Kidney epithelial cell (primary cell): Measurements from ENCODE around the gene RASGRF1. TPM values are rescaled to one million over a fixed set of nuclear protein-coding genes. Genes with fewer than 3 reads are reported as not detected.
"Not testable (repeated sequence)": the region's sequence is repeated elsewhere in the genome, so short reads cannot be mapped to it uniquely, and the experiment has no call there.

Source experiments
- DNase-seq: peaks from one replicate; pipeline ENCODE4 v3.0.0-alpha.2; 2010; ENCODE audit warnings: low read depth
- H3K27me3 ChIP-seq: 2 replicates; pipeline ENCODE4 v1.6.0; 2011; ENCODE audit warnings: low read length; ENCODE audit not compliant: control insufficient read depth, insufficient read depth
- H3K36me3 ChIP-seq: 2 replicates; pipeline ENCODE4 v1.5.1; 2011; ENCODE audit warnings: low read length; ENCODE audit not compliant: control insufficient read depth, insufficient read depth
- H3K4me3 ChIP-seq: 2 replicates; pipeline ENCODE4 v1.5.1; 2011; ENCODE audit warnings: low read depth, mild to moderate bottlenecking, control low read depth, low read length
- CTCF ChIP-seq: IDR thresholded peaks from 2 replicates; pipeline ENCODE4 v1.5.1; 2011; ENCODE audit warnings: mild to moderate bottlenecking, moderate library complexity, low read length, control low read depth, inconsistent platforms; ENCODE audit not compliant: insufficient read depth, poor library complexity, severe bottlenecking
- total RNA-seq: library from RNA; depleted of rRNA; stranded (reverse); fragments of >200 nt; gene quantifications from 2 replicates; pipeline ENCODE4 v1.2.3, GENCODE V29; 2015

RASGRF1 gene
- total RNA-seq, 1 donor from 2014 or later = 1.4 TPM

DNA sequence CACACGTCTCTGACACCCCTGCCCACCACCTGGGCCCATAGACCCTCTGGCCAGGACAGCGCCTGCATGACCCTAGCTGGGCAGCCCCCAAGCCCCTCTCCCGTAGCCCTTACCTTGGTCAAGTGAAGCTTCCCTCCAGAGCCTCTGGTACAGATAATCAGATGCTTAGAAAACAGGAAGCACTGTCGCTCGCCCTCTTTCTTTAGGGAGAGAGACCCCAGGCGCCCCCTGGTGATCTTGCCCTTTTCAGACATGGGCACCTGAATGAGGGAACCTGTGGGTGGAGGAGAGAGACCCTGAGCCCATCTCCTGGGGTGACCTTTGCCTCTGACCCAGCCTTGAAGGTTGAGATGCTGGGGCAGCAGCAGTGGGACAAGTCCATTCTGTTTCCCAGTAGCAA is 65.4 kb downstream of the RASGRF1 start:
- no peak for DNase-seq
- peaks cover 6% of the 10 kb centered on the region for H3K27me3 ChIP-seq
- no peak for TF ChIP-seq CTCF
- H3K36me3 ChIP-seq = no peaks in the 10 kb centered on the region
- no peak overlapping the region for H3K4me3 ChIP-seq

- not testable (repeated sequence) for DNase-seq, H3K27me3 ChIP-seq, H3K36me3 ChIP-seq, H3K4me3 ChIP-seq
Measured at GRCh38 chr15:79024493-79024892, 66.1 kb downstream of the RASGRF1 start.

DNA sequence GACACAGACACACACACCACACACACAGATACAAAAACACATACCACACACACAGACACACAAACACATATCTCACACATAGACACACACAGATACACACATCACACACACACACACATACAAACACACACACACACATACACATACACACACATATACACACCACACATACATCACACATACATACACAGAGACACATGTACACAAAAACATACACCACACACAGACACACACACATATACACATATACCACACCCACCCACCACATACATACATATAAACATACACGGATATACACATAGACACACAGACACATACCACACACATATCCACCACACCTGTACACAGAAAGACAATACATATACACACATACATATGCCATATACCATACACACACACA is 66.7 kb downstream of the RASGRF1 start:
- Histone ChIP-seq H3K36me3 (no peaks in the 10 kb centered on the region), H3K27me3 (peaks cover 4% of the 10 kb centered on the region), H3K4me3 (no peak overlapping the region)
- no peak for TF ChIP-seq CTCF
- DNase-seq = no peak

- Histone ChIP-seq H3K36me3 (no peaks in the 10 kb centered on the region), H3K27me3 (peaks cover 4% of the 10 kb centered on the region), H3K4me3 (no peak overlapping the region)
- TF ChIP-seq CTCF = no peak
- DNase-seq = no peak
Measured at GRCh38 chr15:79023546-79023890, 67.1 kb downstream of the RASGRF1 start.

GRCh38 chr15:79018960-79019359 is 71.6 kb downstream of the RASGRF1 start:
- TF ChIP-seq CTCF = no peak
- DNase-seq = no peak
- Histone ChIP-seq H3K36me3 (no peaks in the 10 kb centered on the region), H3K27me3 (no peaks in the 10 kb centered on the region), H3K4me3 (no peak overlapping the region)

DNA sequence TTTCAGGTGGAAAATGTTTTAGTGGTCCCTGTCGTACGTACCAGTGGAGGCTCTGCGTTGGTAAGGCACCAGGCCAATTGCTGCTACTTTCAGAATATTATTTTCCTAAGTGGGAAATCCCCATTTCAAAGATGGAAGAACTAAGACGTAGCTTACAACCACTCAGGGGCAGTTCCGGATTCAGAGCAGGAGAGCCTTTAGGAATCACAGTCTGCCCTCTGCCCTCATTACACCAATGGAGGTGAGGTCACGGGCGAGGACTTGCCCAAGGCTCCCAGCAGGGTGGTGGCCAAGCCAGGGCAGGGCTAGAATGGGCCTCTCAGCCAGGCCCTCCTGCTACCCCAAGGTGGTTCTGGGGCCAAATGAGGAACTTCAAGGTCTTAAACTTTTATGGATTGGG is 72.6 kb downstream of the RASGRF1 start:
- DNase-seq = no peak
- H3K4me3 ChIP-seq = no peak overlapping the region
- TF ChIP-seq CTCF = no peak

More for the DNA sequence above, 72.6 kb downstream of the RASGRF1 start:
- no peaks in the 10 kb centered on the region for H3K36me3 ChIP-seq
- H3K27me3 ChIP-seq = no peaks in the 10 kb centered on the region
